Neutrophil (primary cell): Measurements from ENCODE around the gene UGT1A5.

Source experiments
- H3K27ac ChIP-seq: fragments of 200-600 bp; sonication (generic); 2 replicates; pipeline ENCODE4 v1.5.1; 2016; ENCODE audit warnings: mild to moderate bottlenecking, moderate library complexity
- H3K27me3 ChIP-seq: fragments of 200-600 bp; sonication (generic); 2 replicates; pipeline ENCODE4 v1.6.0; 2016; ENCODE audit warnings: mild to moderate bottlenecking
- H3K36me3 ChIP-seq: fragments of 200-600 bp; sonication (generic); 2 replicates; pipeline ENCODE4 v1.5.1; 2017
- H3K4me1 ChIP-seq, 2 experiments: fragments of 200-600 bp in 1 of 2; sonication (generic) in 1 of 2; 1 replicate in 1 of 2; 2 replicates in 1 of 2; pipeline versions ENCODE4 v1.5.1 to v1.6.1; 2013 to 2016; ENCODE audit warnings: low read depth in 1 of 2, low read length in 1 of 2, mild to moderate bottlenecking in 1 of 2, moderate library complexity in 1 of 2; ENCODE audit not compliant: control insufficient read depth in 1 of 2, insufficient read depth in 1 of 2
- H3K4me3 ChIP-seq, 2 experiments: fragments of 200-600 bp in 1 of 2; sonication (generic) in 1 of 2; 1 replicate in 1 of 2; 2 replicates in 1 of 2; pipeline ENCODE4 v1.5.1; 2013 to 2016; ENCODE audit warnings: low read depth in 1 of 2, low read length in 1 of 2, mild to moderate bottlenecking in 1 of 2, moderate library complexity in 1 of 2
- H3K9me3 ChIP-seq: fragments of 200-600 bp; sonication (generic); 2 replicates; pipeline ENCODE4 v1.5.1; 2016
- TF ChIP-seq, protein P1 (sequence below): fragments of 200-600 bp; sonication (generic); IDR thresholded peaks from 2 replicates; pipeline ENCODE4 v1.5.1; 2016; ENCODE audit warnings: antibody characterized with exemption

Gene UGT1A5

DNA sequence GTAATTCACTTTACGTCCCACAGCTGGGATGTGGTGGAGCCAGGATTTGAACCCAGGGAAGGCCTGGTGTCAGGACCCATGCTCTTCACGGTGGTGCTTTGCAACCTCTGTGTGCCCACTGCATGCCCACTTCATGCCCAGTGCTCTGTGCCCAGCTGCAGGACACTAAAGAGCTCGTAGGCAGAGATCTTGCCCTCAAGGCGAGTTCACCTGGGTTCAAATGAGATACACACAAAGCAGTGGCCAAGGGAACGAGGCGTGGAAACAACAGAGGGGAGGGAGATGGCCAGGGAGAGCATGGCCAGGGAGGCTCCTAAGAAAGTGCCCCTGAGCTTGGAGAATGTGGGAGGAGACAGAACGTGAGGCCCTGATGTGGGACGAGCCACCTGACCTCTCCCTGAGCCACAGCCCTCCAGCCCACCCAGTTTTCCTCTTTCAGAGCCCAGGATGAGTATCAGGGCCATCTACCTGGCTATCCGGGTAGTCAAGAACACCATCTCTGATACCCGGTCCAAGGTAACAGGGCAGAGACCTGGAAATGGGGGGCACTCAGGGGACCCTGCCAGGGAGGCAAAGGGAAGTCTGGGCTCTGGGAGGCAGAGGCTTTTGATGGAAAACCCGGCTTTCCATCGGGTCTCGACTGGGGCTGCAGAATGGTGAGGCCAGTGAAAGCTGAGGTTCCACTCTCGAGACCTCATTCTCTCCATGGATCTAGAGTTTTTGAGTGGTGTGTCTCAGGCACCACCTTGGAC is 85.8 kb downstream of the UGT1A5 start:
- Histone ChIP-seq H3K4me1 (no peaks in the 10 kb centered on the region), H3K27me3 (no peaks in the 10 kb centered on the region), H3K9me3 (no peaks in the 10 kb centered on the region), H3K4me3 (no peak overlapping the region), H3K27ac (no peak overlapping the region), H3K36me3 (no peaks in the 10 kb centered on the region)
- TF ChIP-seq, protein P1, sequence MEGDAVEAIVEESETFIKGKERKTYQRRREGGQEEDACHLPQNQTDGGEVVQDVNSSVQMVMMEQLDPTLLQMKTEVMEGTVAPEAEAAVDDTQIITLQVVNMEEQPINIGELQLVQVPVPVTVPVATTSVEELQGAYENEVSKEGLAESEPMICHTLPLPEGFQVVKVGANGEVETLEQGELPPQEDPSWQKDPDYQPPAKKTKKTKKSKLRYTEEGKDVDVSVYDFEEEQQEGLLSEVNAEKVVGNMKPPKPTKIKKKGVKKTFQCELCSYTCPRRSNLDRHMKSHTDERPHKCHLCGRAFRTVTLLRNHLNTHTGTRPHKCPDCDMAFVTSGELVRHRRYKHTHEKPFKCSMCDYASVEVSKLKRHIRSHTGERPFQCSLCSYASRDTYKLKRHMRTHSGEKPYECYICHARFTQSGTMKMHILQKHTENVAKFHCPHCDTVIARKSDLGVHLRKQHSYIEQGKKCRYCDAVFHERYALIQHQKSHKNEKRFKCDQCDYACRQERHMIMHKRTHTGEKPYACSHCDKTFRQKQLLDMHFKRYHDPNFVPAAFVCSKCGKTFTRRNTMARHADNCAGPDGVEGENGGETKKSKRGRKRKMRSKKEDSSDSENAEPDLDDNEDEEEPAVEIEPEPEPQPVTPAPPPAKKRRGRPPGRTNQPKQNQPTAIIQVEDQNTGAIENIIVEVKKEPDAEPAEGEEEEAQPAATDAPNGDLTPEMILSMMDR: no peak

DNA sequence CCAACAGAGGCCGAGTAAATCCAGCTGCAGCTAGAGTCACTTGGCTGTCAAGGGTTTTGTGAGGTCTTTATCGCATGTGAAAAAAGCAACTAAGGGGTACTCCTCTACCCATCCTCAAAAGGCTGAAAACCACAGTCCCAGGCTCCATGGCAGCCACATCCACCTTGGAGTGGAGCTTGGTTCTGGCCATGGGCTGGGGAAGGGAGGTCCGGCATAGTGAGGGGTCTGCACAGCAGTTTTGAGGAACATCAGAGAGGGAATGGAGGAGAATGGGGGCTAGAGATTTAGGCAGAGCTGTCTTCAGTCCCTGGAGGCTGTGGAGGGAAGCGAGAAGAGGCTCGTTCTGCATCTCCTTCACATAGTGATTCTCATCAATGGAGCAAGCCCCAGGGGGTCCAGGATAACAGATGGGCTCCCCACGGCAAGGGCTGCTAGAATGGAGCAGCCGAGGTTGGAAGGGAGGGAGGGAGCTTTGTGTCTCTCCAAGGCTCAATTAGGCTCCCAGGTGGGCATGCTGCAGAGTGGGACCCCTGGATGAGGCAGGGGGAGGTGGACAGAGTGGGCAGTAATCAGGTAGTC is 86.5 kb downstream of the UGT1A5 start:
- H3K27me3 ChIP-seq: no peaks in the 10 kb centered on the region
- H3K27ac ChIP-seq: no peak overlapping the region
- no peaks in the 10 kb centered on the region for H3K4me1 ChIP-seq
- TF ChIP-seq, protein P1: no peak
- no peaks in the 10 kb centered on the region for H3K9me3 ChIP-seq
- no peaks in the 10 kb centered on the region for H3K36me3 ChIP-seq
- H3K4me3 ChIP-seq: no peak overlapping the region

DNA sequence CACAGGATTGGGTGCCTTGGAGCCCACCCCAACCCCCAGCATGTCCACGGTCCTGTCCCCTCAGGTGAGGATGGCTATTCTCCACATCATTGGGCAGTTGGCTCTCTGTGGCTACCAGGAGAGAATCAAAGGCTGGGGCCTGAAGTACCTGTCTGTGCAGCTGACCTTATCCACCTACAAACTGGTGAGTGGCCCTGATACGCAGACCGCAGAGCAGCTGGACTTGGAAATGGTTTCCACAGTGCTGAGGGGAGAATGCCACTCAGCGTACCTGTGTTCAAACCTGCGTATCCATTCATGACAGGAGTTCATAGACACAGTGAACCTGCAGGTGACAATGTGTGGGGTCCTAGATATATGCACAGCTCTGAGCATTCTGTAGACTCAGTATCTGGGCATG is 87.0 kb downstream of the UGT1A5 start:
- TF ChIP-seq, protein P1: no peak
- H3K4me3 ChIP-seq: no peak overlapping the region
- no peaks in the 10 kb centered on the region for H3K4me1 ChIP-seq
- no peaks in the 10 kb centered on the region for H3K27me3 ChIP-seq
- H3K36me3 ChIP-seq: no peaks in the 10 kb centered on the region
- H3K9me3 ChIP-seq: no peaks in the 10 kb centered on the region
- no peak overlapping the region for H3K27ac ChIP-seq

DNA sequence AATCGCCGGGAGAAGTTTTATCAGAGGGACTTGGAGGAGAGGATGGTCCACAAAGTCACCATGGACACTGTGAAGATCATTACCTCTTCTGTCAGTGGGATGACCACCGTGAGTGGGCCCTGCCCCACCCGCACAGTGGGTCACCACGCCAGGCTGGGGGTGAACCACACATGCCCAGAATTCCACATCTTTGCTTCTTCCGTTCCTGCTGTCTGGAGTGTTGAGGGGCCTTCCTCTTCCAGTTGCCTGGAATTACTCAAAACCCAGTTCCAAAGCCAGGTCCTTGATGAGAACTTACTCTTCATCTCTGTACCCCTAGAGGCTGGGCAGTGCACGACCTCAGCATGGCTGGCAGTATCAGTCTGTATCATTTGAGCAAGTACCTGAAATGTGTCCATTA is 87.5 kb downstream of the UGT1A5 start:
- no peak overlapping the region for H3K4me3 ChIP-seq
- no peaks in the 10 kb centered on the region for H3K9me3 ChIP-seq
- no peaks in the 10 kb centered on the region for H3K36me3 ChIP-seq
- no peak overlapping the region for H3K27ac ChIP-seq
- no peaks in the 10 kb centered on the region for H3K27me3 ChIP-seq
- TF ChIP-seq, protein P1: no peak
- H3K4me1 ChIP-seq: no peaks in the 10 kb centered on the region

DNA sequence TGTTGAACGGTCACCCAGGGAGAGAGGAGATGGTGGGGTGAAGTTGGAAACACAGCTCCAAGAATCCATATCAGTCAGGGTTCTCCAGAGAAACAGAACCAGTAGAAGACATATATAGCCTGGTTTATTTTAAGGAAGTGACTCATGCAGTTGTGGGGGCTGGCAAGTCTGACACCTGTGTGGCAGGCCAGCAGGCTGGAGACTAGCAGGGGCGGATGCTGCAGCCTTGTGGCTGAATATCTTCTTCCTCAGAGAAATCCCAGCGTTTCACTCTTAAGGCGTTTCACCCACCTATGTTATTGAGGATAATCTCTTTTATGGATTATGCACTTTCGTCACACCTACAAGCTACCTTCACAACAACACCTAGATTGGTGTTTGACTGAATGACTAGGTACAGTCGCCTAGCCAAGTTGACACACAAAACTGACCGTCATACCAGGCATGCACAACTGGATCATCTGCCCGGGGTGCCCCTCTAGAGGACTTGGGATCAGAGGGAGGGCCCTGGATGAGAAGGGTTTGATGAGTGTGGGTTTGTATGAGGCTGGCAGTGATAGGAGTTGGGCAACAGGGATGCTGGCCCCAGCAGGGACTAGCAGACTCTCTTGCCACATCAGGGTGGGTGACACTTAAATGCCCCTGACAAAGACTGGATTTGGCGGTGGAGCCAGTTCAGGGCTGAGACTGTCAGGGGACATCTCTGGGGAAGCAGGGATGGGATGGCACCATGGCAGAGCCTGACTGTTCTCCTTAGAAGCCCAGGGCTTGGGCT is 88.8 kb downstream of the UGT1A5 start:
- Histone ChIP-seq H3K4me3 (no peak overlapping the region), H3K4me1 (no peaks in the 10 kb centered on the region), H3K27ac (no peak overlapping the region), H3K27me3 (no peaks in the 10 kb centered on the region), H3K9me3 (no peaks in the 10 kb centered on the region), H3K36me3 (no peaks in the 10 kb centered on the region)
- TF ChIP-seq, protein P1: no peak
